Hepatic stellate cell (primary cell): Measurements from ENCODE around the gene DMPK.
A peak's percentile ranks its signal among the peaks of the same experiment; 100 is the strongest.
"Not testable (repeated sequence)": the region's sequence is repeated elsewhere in the genome, so short reads cannot be mapped to it uniquely, and the experiment has no call there.

Experiments used
- DNase-seq: peaks from one replicate; pipeline ENCODE4 v3.0.0; 2011; ENCODE audit warnings: low spot score

Gene DMPK

GRCh38 chr19:45745606-45746005 is 36.7 kb downstream of the DMPK start:
- no peak for DNase-seq

- DNase-seq, result no peak
Observed at GRCh38 chr19:45742969-45743368, 39.3 kb downstream of the DMPK start.

- no peak for DNase-seq
Observed at GRCh38 chr19:45739498-45740439, 42.5 kb downstream of the DMPK start.

- no peak for DNase-seq
Observed at GRCh38 chr19:45733160-45733810, 49.0 kb downstream of the DMPK start, which contains the start of gene MEIOSIN. MEIOSIN (plus strand) TSS chr19:45733439; CDS start chr19:45735377, 1,938 bp downstream.

- peak; percentile 98 for DNase-seq
Observed at GRCh38 chr19:45730368-45731288, 51.7 kb downstream of the DMPK start, which contains the start of gene FBXO46. FBXO46 (minus strand) TSS chr19:45730896; CDS start chr19:45713495, 17,401 bp downstream.

DNA sequence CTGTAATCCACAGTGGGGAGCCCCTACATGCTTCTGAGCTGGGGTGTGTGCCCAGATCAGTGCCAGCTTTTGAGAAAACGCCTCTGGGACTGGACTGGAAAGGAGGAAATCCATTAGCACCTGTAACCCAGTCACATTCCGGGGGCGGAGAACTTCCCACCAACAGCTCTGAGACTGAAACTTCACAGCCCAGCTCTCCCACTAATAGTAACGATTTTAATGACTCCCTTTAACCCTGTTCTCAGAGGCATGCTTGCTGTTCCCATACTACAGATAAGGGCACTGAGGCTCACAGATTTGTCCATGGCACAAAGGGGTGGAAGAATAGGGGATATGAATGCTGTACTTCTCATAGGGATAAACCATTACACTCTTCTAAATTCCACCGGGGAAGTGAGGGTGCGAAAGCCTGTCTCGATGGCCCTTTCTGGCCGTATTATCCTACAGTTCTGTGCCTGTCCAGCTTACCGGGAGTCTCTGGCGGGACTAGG is 52.4 kb downstream of the DMPK start:
- DNase-seq, result no peak

GRCh38 chr19:45728683-45729082 is 53.6 kb downstream of the DMPK start:
- not testable (repeated sequence) for DNase-seq

- DNase-seq, result not testable (repeated sequence)
Observed at GRCh38 chr19:45720065-45720464, 62.2 kb downstream of the DMPK start.
